MM.1S (cell line): ENCODE measurements around the gene MMP21.

Source experiments
- EZH2phosphoT487 ChIP-seq: fragments of 300-600 bp; sonication (generic); IDR thresholded peaks from 2 replicates; pipeline ENCODE4 v1.6.1; 2018; ENCODE audit warnings: antibody characterized with exemption, low read length
- TF ChIP-seq, protein P1 (sequence below): fragments of 300-600 bp; sonication (generic); IDR thresholded peaks from 2 replicates; pipeline ENCODE4 v1.5.1; 2016; ENCODE audit warnings: antibody characterized with exemption, low read length, mixed read lengths

DNA sequence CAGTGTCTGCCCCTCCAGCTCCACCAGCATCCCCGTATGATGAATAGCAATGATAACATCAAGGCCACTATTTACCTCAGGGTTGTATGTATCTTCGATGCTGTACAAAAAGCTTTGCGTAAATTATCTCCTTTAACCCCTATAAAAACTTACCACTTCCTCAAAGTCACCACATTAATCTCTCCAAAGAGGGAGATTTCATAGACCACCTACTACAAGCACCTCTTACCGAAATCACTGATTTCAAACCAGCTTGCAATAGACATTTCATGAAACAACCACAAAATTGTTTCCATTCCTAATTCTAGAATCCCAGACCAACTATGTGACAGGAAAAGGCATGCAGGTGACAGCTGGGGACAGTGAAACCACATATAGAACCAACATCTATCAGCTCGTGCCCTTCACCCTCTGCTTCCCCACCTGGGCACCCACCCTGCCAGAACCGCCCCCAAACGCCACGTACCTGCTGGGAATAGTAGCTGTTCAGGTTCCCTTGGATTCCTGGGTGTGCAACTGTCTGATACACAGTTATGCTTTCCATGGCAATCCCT lies 20.1 kb upstream of the MMP21 start:
- TF ChIP-seq, protein P1, sequence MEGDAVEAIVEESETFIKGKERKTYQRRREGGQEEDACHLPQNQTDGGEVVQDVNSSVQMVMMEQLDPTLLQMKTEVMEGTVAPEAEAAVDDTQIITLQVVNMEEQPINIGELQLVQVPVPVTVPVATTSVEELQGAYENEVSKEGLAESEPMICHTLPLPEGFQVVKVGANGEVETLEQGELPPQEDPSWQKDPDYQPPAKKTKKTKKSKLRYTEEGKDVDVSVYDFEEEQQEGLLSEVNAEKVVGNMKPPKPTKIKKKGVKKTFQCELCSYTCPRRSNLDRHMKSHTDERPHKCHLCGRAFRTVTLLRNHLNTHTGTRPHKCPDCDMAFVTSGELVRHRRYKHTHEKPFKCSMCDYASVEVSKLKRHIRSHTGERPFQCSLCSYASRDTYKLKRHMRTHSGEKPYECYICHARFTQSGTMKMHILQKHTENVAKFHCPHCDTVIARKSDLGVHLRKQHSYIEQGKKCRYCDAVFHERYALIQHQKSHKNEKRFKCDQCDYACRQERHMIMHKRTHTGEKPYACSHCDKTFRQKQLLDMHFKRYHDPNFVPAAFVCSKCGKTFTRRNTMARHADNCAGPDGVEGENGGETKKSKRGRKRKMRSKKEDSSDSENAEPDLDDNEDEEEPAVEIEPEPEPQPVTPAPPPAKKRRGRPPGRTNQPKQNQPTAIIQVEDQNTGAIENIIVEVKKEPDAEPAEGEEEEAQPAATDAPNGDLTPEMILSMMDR = no peak
- TF ChIP-seq EZH2phosphoT487 = no peak
